ENCODE results near the gene SEMA6D.

The SEMA6D gene, protein sequence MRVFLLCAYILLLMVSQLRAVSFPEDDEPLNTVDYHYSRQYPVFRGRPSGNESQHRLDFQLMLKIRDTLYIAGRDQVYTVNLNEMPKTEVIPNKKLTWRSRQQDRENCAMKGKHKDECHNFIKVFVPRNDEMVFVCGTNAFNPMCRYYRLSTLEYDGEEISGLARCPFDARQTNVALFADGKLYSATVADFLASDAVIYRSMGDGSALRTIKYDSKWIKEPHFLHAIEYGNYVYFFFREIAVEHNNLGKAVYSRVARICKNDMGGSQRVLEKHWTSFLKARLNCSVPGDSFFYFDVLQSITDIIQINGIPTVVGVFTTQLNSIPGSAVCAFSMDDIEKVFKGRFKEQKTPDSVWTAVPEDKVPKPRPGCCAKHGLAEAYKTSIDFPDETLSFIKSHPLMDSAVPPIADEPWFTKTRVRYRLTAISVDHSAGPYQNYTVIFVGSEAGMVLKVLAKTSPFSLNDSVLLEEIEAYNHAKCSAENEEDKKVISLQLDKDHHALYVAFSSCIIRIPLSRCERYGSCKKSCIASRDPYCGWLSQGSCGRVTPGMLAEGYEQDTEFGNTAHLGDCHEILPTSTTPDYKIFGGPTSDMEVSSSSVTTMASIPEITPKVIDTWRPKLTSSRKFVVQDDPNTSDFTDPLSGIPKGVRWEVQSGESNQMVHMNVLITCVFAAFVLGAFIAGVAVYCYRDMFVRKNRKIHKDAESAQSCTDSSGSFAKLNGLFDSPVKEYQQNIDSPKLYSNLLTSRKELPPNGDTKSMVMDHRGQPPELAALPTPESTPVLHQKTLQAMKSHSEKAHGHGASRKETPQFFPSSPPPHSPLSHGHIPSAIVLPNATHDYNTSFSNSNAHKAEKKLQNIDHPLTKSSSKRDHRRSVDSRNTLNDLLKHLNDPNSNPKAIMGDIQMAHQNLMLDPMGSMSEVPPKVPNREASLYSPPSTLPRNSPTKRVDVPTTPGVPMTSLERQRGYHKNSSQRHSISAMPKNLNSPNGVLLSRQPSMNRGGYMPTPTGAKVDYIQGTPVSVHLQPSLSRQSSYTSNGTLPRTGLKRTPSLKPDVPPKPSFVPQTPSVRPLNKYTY

DNA sequence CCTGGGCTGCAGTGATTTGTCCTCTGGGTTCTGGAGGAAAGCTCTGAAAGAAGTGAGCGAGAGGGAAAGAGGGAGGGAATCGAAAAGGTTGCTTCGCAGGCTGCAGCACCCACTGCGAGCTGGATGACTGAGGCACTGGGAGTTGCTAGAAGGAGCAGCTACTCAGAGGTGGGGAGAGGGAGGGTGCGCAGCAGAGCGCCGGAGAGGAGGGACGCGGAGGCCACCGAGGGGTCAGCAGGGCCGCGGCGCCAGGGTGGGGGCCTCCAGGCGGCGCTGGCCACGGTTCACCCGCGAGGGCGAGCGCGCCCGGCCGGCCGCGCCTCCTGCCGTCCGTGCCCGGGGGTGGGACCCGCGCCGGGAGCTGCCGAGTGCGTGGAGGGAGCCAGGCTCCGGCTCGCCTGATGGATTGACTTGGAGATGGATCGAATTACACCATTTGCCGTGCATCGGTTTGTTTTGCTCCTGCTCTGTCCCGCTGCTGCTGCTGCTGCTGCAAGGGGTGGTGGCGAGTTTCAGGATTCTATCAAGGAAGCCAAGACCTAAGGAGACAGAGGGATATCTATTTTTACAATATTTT is at the start of gene SEMA6D:
TSS of gene SEMA6D (plus strand) at position 470 of the 577 bp plus-strand sequence. CDS start 42,294 bp downstream, outside the sequence.
- DNase-seq (ENCODE audit: low spot score): peak; percentile 77

DNA sequence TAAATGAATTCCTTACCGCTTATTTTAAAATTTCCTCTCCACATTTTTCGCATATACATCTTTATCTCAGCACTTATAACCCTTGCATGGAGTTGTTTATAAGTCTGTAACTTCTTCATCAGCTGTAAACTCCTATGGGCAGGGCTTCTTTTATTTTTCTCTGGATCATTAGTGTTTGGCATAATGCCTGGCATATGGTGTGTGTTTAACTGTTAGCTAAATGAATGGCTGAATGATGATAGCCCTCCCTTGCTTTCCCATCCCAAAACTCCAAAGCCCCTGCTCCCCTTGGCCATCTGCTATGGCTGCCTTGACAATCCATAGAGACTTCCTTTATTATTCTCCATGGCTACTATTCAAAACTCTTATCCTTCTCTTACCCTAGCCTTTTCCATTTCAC is 48.1 kb upstream of the SEMA6D start:
- no peak for DNase-seq (ENCODE audit: low spot score)

DNA sequence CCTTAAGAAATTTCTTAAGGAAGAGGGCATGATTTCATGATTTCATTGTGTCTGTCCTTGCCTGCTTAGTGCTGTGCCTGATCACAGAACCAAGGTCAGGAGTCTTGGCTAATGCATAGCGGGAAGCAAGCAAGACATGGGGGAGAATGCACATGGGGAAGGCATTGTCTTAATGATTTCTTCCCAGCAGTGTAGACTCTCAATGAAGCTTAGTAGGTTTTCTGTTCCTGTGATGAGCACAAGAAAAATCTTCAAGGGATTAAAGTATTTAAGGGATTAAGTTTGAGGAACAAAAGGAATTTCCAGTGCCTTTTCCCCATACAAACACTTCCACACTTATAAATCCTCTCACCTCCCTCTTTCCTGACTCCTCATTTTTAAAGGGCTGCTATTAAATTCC is 46.9 kb upstream of the SEMA6D start:
- no peak for DNase-seq (ENCODE audit: low spot score)

DNA sequence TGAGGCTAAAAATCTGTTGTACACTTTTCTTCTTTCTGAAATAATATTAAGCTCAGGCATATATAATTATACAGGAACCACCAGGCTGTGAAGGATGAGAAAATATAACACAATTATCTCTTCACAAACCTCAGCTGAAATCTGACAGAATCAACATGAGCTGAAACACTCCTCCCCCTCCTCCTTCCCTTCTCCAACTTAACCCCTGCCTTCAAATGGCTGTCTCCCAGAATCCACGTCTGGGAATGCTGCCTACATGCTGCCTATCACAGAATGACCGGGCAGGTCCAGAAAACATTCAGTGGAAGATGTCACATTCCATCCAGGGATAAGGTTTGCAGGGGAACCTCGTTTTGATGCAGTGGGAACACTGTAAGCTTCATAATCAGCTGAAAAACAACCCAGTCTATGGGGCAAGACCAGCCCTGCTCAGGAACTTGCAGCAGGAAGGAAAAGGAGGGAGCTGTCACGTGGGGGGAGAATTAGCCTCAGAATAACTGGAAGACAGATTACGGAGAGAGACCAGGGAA is 44.0 kb upstream of the SEMA6D start:
- no peak for DNase-seq (ENCODE audit: low spot score)

DNA sequence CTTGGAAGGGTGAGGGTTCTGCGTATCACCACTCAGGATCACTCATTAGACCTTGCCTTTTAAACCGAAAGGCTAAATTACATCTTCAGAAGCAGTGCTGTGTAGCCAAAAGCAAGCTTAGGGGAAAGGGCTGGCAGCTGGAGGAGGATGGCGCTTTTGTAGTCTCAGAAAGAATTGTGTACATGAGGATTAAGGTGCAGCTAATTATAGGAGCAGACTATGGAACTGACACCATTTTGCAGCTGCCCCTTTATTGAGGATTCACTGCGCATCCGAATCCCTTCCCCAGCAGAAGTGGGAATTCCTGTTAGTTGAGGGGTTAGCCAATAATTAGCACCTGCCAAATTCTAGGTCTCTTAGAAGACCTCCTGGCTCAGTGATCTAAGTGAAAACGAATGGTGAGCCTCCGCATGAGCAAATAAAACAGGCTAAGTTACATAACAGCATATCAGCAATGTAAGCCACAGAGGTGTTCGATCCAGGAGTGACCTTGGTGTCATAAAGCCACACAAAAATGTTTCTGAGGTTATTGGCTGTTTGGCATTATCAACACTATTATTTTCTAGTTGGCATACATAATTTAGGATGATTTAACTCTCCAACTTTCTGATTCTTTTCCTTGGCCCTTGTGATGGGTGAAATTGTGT is 42.6 kb upstream of the SEMA6D start:
- no peak for DNase-seq (ENCODE audit: low spot score)

DNA sequence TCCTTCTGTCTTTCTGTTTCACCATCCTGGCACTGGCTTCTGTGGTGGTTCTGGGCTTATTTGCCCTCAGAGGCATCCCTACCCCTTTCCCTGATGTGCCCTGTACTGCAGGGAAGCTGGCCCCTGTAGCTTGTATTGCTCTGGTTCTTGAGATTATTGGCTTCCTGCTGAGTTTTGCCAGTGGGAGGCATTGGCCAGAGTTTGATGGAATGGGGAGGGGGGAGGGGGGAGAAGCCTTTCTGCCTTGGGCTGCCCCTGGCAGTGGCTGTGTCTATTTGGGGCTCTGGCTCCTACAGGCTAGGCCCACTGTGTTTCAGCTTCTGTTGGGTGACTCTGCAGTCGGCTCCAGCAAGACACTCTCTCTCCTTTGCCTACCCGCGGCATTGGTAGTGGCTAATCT is 41.6 kb upstream of the SEMA6D start:
- no peak for DNase-seq (ENCODE audit: low spot score)

DNA sequence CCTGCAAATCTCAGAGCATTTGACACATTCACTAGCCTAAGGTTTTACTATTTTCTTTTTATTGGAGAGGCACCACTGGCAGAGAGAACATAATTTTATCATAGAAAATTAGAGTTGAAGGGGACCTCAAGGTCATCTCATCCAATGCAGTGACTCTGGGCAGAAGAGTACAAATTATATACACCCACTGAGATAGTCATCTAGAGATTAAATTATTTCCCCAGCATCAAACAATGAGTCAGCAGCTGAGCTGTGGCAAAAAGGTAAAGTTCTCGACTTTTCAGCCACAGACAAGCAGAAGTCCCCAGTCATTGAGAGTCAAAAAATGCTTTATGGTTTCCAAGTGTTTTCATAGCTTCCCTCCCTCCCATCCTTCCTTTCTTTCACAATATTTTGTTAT is 39.3 kb upstream of the SEMA6D start:
- no peak for DNase-seq (ENCODE audit: low spot score)

DNA sequence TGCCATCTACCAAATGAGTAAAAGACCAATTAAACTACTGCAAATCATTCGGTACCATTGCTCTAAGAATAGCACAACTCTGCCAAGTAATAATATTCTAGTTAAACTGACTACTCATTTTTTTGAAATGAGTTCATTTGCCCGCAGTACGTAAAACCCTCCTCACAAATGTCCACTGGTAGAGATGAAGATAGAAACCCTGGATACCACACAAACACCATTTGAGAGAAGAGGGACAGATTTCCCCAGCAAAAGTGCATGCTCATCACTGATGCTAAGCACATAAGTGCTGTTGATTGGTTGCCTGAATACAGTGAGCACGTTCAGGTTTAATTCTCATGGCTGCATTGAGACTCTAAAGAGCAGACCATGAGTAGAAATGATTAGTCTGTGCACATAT is 34.6 kb upstream of the SEMA6D start:
- DNase-seq (ENCODE audit: low spot score): no peak

DNA sequence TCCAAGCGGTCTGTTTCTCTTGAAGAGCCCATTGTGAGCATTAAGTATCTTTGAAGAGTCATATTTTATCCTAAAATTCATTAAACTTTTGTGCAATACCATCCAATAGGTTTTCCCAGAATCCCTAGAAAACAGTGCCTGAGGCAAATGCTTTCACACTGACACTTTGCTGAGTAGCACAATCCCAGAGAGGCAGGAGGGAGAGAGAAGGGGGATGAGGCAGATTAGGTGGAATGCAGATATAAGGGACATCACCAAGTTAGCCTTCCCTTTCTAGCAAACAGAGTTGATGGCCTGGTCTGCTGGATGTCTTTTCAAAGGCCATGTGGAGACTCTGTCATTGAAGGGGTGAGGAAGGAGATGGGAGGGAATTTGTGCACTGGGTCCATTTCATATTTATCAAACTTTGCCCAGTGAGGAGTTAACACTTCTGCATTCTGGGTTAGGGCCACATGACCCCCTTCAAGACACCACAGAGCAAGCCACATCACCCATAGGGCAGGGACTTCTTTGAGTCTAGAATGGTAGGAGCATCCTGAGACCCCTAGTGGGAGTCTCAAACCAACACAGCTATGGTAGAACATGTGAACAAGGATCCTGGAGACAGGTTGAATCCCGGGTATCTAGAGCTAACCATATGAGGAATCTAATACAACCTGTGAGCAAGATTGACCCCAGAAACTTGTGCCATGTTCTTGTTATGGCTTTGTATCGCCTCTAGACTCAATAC is 32.0 kb upstream of the SEMA6D start:
- no peak for DNase-seq (ENCODE audit: low spot score)

DNA sequence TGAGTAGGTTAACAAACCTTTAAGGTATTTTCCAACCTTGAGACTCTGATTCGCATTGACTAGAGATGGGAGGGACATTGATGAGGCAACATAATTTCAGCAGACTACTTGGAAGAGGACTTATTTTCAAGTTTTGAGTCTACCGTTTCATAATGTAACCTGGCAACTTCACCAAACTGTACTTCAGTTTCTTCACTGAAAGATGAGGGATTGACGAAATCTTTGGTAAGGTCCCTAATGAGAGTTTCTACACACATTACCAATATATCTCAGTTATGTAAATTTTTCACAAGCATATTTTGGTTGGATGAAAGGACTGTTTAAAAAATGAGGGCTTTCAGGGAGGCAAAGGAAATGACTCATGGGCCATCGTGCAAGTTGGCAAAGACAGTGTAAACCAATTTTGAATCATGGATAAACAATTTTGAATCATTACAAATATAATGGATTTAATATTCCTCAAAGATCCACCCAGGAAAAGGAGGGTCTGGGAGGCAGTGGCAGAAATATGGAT is 28.7 kb upstream of the SEMA6D start:
- no peak for DNase-seq (ENCODE audit: low spot score)

DNA sequence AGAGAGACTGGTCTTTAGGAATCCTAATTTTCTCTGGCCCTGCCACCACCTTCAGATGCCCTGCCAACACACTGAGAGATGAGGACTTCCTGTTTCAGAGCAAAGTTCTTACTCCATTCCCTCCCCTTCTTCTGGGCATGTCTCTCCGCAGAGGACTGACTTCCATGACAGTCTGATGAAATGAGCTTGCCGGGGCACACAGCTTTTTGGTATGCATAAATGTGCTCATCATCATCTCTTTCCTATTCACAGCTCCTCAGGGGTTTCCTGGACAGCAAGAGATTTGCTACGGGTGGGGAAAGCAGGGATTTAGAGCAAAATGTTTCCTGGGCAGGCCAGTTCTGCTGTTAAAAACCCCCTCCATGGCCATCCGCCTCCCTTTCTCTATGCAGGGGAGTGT is 27.6 kb upstream of the SEMA6D start:
- DNase-seq (ENCODE audit: low spot score): no peak

DNA sequence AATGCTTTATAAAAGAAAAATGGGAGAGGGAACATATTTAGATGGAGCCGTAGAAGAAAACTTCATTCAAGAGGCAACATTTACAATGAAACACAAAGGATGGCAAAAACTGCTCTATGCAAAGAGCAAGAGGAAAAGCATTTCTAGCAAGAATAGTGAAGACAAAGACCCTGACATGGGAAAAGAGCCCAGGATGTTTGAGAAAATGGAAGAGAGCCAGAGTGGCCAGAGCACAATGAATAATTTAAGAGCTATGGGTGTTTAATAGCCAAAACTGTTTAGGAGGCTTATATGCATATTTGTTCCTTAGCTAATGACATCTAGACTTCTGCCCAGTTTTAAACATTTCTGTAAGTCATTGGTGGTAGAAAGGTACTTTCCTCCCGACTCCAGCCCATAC is 25.4 kb upstream of the SEMA6D start:
- no peak for DNase-seq (ENCODE audit: low spot score)

DNA sequence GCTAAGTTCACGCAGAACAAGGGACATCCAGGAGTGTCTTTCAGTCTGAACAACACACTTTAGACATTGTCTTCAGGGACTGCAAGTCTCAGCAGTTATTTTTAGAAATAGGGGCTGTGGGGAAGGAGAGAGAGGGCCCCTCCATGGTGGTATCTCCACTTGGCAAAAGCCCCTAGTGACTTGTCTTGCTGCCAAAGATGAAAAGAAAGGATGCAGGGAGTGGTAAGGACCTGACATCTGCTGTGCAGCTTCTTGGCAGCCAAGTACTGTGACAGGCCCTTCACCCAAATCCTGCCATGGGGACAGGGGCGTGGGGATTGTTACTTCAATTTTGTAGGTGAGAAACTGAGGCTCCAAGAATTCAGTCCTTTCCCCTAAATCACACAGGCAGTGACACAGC is 21.0 kb upstream of the SEMA6D start:
- DNase-seq (ENCODE audit: low spot score): no peak

DNA sequence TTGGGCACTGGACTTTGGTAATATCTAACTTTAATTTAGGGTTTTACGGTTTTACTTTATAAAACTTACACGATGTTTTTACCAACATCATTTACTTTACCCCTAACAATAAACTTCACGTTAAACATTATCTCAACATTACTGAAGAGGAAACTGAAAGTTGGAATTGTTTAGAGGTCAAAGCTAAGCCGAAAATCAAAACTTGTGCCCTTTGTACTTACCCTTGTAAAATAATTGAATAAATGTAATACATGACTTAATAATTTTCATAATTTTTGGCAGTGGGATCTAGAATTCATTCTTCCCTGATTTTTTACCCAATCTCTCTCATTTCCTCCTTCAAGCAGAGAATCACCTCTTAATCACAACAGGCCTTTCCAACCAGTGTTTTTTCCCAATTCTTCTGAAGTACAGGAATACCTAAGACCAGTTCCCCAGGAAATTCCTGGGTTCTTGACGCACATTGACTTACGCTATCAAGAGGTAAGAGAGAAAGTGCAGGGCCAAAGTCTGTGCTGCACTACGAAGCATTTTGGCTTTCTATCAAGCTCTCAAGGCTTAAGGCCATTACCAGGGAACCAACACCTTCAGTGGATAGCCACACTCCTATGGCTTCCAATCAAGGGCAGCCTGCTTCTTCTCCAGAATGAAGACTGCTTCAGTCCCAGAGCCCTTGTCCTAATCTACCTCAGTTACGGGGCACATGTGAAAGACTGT is 11.9 kb upstream of the SEMA6D start:
- no peak for DNase-seq (ENCODE audit: low spot score)

DNA sequence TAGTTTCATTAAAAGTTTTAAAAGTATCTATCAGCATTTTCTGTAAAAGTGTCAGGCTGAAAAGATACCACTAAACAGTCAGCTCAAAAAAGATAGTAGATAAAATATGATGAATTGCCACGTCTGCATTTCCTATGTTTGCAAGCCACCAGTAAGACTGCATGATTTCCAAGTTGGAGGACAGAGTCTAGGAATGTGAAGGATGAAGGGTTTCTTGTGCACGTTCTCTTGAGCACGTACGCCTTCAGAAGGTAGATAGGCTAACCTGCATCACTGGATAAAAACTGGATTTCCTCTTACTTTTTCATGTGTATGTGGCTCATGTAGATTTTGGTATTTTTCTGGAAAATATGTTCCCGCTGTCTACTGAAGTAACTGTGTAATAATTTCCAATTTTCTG is 9.9 kb upstream of the SEMA6D start:
- no peak for DNase-seq (ENCODE audit: low spot score)

DNA sequence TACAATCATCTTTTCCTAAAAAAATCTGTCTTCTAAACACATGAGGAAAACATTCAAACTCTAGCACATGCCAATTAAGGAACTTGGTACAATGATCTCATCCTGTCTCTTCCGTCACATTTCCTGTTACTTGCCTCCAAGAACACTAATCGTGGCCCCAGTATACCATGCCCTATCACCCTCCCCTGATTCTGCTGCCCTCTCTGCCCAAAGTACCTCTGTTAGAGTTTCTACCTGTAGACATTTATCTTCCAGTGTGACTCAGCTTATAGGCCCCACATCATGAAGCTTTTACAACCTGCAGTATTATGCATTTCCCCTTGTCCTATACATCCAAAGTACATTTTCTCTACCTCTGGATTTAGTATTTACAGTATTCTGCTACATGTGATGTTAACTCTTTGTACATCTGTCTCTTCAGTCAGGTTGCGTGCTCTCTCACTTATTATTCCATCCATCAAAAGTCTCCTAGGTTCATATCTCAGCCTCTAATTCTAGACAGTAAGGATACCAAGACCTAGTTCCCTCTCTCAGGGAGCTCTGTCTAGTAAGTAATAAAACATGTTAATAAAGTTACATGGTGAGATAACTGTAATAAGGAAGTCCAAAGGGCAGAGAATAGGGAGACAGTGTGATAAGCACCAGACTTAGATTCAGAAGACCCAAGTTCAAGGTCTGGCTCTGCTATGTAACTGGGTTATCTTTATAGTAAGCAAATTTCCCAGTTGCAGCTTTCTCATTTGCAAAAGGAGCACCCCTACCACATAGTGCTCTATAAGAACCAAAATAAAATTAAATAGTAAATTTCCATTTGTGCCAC is 8.9 kb upstream of the SEMA6D start:
- DNase-seq (ENCODE audit: low spot score): no peak

DNA sequence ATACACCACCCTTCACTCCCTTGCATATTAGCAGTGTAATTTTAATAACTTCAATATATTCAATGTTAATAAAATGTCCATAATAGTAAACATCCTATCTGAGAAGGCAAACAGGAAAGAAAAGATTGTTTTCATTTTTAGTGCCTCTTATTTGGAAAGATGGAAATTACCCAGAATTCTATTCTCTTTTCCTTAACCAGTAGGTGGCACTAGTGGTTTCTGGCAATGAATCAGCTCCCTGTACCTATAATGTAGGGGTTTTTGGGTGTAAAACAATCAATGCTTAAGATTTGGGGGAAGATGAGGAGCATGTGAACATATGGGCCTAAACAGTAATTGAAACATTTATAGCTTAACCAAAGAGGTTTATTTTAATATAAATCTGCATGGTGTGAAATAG is 5.7 kb upstream of the SEMA6D start:
- DNase-seq (ENCODE audit: low spot score): peak; percentile 18

DNA sequence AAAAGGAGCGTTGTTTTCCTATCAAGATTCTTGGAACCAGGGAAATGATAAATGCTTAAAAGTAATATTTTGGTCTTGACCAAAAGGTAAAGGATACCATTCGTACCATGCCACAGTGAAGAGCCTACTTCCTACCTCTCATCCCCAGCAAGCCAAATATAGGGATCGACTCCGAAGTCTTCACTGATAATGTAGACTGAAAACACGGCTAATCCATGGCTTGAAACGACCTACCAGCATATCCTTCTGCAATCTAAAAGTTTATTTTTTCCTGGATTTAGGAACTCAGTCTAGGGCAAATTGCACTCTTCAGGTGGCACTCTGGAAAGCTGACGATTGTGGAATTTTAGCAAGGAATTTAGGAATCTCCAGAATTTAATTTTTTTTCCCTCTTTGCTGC is 1.9 kb upstream of the SEMA6D start:
- no peak for DNase-seq (ENCODE audit: low spot score)

DNA sequence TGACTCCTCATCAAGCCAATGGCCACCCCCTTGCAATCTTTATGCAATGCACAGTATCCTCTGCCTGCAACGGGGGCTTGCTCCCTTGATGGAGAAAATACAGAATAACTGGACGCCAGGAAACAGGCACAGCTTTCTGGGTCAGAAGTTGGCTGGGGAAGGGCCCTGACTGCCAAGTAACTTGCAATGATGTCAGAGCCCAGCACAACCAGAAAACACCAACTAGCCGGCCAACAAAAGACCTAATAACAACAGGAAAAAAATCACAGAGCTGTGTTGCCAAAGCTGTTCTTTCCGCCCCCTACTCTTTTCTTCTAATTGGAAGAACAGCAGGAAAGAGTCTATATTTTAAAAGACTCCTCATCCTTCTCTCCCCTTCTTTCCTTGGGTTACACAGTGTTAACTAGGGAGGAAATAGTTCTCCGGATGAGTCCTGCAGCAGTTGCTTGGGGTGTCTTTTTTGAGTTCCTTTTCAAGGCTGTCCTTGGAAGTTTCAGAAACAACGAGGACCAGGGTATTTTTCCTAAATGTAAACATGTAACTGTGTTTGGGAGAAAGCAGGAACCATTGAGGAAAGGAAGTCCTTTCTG is 1.4 kb upstream of the SEMA6D start:
- no peak for DNase-seq (ENCODE audit: low spot score)

All from SW480 (cell line).